ENCODE results near the gene TTC39C.

Gene TTC39C

DNA sequence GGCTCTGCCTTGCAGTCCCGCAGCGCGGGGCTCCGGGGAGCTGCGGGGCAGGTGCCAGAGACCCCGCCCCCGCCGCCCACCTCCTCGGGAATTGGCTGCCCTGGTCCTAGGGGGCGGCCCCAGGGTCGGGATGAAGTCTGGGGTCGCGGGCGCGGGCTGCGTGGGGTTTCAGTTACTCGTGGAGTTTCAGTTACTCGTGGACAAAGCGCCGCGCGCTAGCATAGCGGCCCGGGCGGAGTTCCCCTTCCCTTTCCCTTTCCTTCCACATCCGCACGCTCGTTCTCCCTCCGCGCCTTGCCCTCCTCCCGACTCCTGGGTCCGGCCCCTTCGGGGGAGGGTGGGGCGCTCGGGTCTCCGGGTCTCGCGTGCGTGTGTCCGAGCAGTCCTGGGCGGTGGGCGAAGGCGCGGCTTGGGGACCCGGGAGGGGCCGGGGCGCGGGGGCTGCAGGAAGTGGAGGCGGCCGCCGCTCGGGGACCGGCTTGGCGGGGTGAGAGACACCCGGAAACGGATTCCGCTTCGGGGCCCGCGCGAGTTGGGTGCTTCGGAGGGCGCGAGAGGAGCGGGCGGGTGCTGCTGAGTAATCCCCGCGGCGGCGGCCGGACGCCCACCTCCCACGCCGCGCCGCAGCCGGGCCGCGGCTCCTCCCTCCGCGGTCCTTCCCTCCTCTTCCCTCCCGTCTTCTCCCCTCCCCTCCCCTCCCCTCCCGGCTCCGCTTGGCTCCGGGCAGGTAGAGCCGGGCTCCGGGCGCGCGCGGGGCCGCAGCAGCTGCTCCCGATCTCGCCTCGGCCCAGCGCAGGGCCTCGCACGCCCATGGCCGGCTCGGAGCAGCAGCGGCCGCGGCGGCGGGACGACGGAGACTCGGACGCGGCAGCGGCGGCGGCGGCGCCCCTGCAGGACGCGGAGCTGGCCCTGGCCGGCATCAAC lies at the start of gene TTC39C:
Gene TTC39C, plus strand, starts transcription at position 693 of the 924 bp plus-strand sequence. Its CDS starts 118 bp downstream, at position 811.
- DNase-seq (ENCODE audit: low read depth, low spot score), result peak; percentile 69

DNA sequence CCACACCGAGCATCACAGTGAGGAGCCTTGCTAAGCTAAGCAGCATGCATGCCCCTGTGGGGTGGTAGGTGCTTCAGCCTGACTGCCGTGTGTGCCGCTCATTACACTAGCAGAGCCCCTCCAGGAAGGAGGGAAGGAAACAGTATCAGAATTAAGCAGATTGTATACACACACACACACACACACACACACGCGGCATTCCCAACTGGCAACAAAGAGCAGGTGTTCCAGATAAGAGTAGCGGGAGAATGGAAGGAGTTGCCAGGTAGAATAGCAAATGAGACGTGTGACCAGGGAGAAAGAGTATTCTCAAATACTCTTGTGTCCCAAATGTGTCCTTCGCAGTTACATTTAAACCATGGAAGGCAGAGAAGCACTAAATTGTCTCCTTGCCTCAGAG lies 47.6 kb upstream of the TTC39C start:
- DNase-seq (ENCODE audit: low read depth, low spot score), result no peak

DNA sequence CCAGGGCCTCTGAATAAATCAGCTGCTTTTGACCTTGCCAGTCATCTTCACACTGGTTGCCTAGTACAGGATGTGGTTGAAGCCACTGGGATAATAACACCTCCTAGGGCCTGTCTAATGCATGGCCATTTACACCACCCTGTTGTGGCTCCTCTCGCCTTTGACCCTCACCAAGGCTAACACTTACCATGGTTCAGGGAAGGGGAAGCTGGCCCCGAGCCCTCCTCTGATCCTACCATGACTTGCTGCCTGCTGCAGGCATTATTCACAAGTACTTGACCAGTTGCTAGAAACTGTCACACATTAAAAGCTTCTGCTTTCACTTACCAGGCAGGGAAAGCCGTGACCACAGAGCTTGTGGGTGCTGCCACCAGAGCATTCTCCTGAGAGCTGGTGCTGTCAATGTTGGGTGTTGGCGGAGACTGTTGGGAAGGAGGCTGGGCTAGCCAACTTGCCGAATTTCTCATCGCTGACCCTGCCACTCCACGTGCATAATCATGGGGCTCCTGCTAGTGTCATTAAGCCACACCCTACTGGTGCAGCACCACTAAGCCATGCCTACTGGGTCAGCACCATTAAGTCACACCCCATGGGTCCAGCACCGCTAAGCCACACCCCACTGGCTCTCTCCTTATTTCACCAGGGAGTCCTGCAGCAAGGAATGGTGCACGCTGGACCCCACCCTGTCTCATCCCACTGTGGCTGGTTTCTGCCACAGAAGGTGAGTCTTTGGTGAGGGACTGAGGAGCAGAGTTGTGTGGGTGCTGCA lies 47.0 kb upstream of the TTC39C start:
- no peak for DNase-seq (ENCODE audit: low read depth, low spot score)

DNA sequence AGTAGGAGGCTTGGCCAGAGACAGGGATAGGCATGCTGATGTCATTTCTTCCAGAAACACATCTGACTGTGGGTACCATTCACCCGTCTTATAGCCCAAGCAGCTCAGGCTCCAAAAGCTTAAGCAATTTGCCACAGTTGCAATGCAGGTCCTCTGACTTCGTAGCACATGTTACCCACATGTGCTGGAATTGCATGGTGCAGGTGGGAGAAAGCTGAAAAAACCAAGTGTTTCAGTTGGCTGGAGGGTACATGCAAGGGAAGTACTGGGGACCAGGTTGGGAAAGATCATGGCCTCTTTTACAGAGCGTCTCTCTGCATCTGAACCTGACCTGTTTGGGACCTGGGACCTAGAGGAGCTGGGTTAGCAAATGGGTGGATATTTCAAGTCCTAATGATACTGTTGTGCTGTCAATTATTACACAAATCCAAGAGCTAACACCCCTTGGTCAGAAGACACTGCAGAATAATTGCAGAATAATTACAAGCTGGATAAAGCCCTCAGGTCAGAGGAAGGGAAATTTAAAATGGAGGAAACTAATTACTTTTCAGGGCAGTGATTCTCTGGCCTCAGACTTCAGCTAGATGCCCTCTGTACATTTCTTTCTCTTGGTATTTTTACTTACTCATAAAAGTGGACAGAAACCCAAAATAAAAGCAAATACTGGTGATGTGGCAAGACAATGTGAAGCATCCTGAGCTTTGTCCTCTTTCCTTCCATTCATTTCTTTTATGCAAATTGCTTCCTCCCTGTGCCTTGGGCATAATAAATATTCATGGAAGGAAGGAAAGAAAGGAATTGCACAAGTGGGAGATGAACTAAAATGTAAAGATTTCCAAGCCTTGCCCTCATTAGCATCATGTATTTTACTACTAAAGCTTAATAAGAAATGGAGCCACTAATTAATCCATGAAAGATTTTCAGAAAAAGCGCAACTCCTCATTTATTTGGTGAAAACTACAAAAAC lies 45.6 kb upstream of the TTC39C start:
- DNase-seq (ENCODE audit: low read depth, low spot score), result no peak

DNA sequence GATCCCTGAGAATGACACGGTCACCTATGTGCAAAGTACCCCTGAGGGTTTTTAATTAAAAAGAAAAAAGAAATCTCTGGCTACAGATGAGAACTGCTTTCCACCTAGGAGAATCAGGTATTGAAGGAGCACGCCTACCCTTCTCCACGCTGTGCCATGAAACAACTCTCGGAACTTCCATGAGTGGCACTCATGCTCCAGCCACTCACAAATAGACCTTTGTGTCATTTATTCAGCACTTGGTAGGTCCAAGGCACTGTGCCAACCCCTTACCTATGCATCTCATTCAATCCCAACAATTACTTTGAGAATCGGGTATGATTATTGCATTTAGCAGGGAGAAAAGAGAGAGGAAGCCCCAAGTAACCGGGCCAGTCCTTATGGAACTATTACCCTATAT lies 44.9 kb upstream of the TTC39C start:
- no peak for DNase-seq (ENCODE audit: low read depth, low spot score)

DNA sequence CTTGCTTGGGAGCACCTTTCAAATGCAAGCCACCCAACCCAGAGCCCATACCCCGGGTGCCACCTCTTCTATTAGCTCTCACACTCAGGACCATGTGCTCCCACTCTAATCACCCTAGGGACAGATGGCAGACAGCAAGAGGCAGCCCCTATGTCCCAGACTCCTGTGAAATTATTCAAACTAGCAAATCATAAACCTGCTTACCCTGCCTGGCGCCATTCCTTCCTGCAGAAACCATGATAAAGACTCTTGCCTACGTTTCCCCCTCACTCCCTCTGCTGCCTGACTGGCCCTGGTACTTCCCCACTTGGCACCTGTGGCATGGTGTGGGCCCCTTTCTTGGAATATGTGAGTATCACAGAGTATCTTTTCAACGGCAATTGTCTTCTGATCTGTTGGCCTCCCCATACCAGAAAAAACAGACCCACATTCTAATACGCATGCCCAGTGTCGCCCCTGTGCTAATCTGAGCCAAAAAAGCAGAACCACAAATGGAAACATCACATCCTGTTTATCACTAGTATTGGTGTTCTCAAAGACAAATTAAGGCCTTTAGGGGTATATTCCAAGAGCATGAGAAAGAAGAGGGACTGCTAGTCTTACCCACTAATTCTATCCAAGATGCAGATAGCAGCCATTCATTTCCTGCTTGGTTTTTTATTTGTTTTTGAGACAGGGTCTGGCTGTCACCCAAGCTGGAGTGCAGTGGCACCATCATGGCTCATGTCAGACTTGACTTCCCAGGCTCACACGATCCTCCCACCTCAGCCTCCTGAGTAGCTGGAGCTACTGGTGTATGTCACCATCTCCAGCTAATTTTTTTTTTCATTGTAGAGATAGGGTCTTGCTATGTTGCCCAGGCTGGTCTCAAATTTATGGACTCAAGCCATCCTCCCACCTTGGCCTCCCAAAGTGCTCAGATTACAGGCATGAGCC lies 44.1 kb upstream of the TTC39C start:
- DNase-seq (ENCODE audit: low read depth, low spot score), result no peak

DNA sequence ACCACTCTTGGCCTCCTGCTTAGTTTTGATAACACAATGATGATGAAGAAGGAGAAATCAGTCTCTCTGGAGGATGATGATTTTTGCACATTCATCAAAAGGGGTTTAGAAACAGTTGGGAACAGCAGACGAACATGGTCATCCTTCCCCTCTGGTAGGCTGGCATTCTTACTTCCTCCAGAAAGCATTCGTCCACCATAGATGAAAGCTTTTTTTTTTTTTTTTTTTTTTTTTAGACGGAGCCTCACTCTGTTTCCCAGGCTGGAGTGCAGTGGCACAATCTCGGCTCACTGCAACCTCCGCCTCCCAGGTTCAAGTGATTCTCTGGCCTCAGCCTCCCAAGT lies 43.5 kb upstream of the TTC39C start:
- DNase-seq (ENCODE audit: low read depth, low spot score), result no peak

DNA sequence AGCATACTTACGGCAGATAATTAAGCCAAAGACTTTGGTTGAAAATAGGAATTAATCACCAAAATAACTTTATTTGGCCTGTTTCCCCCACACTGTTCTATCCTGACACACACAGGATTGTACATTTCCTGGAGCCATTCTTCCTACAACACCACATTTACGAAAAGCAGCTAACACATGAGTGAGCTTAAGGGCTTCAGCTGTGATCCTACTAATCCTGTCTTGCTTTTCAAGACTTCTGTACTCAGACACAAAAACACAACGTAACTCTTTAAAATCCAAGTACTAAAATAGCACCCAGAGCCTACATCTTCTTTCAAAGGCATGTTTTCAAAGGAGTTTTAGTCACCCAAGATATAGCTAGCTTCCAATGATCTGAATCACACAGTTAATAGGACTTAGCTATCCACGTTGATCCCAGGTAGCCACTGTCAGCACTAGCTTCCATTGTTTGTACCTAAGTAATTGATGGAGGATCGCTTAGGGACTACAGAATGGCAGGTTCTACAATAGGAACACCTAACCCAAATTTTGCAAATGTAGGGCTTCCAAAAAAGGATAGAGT lies 42.8 kb upstream of the TTC39C start:
- DNase-seq (ENCODE audit: low read depth, low spot score), result no peak

DNA sequence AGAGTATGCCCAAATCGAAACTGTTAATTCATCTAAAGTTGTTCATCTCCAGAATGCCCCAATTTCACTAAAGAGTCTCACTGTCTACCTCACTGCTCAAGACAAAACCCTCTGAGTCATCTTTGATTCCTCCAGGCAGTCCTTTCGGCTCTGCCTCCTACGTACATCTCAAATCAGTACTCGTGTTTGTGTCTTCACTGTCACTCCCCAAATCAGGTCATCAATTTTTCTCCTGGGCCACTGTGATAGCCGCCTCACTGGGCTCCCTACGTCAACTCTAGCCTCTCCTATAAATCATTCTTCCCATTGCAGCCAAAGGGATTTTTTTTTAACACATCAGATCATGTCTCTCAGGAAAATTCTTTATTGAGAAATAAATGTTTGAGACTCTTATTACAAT lies 42.1 kb upstream of the TTC39C start:
- DNase-seq (ENCODE audit: low read depth, low spot score), result no peak

DNA sequence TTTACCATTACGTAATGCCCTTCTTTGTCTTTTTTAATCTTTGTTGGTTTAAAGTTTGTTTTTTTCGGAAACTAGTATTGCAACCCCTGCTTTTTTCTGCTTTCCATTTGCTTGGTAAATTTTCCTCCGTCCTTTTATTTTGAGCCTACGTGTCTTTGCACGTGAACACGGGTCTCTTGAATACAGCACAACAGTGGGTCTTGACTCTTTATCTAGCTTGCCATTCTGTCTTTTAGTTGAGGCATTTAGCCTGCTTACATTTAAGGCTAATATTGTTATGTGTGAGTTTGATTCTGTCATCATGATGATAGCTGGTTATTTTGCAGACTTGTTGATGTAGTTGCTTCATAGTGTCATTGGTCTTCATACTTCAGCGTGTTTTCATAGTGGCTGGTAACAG lies 37.5 kb upstream of the TTC39C start:
- no peak for DNase-seq (ENCODE audit: low read depth, low spot score)

DNA sequence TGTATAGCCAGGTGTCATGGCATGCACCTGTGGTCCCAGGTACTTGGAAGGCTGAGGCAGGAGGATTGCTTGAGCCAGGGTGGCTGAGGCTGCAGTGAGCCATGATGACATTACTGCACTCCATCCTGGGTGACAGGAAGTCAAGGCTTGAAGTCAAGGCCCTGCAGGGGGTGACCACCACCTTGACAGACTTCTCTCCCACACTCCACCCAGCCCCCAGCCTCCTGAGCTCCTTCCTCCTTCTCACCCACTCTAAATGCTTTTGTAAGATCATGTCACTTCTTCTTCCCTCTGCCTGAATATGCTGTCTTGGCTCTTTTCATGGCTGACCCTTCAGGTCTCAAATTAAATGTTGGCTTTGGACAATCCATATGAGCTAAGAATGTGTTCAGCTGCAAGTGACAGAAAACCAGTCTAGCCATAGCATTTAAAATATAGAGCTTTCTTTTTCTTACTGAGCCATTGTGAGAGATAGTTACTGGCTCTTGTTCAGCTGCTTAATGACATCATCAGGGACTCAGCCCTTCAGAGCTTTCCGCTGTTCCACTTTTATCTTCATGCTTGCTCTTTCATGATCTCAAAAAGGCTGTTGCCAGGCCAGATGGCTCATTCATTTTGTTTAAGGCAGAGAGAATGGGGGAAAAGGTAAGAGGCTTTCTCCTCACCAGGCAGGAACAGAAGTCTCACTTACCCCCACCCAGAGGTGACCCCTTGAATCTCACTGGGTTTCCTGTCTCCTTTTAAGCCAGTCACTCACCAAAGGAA lies 36.7 kb upstream of the TTC39C start:
- no peak for DNase-seq (ENCODE audit: low read depth, low spot score)

DNA sequence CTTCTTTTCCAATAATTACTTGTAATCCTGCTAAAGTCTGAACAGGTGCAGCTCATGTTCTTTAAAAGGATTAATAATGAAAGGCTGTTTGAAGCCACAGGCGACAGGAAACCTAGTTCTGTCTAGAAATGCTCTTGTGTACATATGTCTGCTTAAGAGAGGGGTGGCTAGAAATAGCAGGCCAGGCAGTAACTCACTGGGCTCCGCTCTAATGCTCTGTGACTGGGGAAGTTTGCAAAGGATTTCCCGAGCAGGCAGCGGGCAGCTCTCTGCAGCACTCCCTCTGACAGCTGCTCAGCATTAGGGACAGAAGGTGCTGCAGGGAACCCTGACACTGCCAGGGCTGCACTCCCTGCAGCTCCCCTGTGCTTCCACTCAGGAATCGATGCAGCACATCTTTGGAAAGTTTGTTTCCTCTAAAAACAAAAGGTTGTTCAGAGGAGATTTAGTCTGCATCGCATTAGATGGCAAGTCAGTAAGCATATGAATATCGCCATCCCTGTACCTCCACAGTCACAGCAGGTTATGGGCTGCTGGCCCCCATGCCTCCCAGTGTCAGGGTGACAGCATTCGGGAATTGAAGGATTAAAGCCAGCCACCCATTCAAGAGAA lies 33.1 kb upstream of the TTC39C start:
- no peak for DNase-seq (ENCODE audit: low read depth, low spot score)

DNA sequence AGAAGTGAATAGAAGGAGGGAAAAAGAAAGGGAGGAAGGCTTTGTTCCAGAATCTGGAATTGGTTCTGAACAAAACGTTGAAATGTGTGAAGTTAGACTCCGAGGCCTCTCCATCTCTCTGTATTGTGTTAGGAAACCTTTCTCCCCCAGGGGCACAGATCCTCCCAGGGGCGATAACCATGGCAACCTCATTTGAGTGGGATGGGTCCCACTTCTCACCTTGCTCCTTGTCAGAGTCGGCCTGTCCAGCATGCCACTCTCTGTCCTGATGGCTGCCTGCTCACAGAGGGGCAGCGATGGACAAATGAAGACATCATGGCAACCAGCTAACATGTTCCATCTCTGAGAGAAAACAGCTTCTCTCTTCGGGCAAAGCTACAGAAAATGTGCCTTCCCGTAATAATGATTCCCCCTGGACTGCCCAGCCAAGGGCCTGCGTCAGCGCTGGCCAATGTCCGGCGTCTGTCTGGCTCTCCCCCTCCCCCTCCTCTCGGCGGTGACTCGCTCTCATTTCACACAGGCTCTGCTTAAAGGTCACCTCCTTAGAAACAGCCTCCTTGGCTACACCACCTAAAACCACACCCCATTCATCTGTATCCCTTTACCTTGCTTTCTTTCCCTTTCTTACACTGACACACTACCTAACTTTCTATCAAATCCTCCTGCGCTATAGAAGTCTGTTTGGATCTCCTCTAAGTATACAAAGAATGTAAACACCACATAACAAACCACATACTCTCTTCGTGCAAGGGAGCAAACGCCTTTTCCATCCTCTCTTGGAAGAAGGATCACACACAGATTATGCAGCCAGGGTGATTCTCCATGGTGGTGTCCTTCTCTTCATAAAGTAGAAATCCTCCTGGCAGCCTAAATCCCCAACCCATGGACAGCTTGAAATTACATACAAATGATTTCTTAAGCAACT lies 32.1 kb upstream of the TTC39C start:
- no peak for DNase-seq (ENCODE audit: low read depth, low spot score)

DNA sequence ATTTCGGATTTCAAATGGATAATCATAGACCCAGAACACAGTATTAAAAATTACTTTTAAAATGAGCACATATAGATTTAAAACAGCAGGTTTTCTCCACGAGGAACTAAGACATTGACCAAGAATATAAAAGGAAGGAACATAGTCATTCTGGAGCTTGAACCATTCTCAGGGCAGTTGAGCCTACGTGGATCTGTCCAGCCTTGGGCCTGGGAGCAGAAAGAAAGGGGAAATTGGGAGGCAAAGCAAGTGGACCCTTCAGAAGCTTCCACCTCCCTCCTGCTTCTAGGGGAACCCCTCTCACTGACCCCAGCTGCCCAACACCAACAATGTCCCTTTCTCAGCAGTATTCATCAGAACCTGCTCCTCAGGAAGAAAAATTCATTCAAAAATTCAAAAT lies 31.4 kb upstream of the TTC39C start:
- no peak for DNase-seq (ENCODE audit: low read depth, low spot score)

DNA sequence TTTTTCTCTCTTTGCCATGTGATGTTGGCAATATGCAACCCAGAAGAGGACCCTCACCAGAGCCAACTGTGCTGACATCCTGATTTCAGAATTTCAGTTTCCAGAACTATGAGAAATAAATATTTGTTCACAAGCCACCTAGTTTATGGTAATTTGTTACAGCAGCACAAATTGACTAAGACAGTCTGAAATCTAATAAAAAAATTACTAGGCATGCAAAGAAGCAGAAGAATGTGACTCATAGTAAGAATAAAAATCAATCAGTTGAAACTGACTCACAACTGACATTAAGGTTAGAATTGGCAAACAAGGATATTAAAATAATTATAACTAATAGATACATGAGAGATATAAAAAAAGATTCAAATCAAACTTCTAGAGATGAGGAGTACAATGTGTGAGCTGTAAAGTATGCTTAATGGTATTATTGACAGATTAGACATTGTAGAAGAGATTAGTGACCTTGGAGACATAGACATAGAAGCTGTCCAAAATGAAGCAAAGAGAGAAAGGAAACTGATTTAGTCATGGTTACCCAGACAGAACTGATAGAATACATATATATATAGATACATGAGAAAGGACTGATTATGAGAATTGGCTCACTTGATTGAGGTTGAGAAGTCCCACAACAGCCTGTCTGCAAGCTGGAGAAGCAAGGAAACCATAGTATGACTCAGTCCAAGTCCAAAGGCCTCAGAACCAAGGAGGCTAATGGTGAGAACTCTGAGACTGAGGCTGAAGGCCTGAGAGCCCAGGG lies 27.8 kb upstream of the TTC39C start:
- no peak for DNase-seq (ENCODE audit: low read depth, low spot score)

DNA sequence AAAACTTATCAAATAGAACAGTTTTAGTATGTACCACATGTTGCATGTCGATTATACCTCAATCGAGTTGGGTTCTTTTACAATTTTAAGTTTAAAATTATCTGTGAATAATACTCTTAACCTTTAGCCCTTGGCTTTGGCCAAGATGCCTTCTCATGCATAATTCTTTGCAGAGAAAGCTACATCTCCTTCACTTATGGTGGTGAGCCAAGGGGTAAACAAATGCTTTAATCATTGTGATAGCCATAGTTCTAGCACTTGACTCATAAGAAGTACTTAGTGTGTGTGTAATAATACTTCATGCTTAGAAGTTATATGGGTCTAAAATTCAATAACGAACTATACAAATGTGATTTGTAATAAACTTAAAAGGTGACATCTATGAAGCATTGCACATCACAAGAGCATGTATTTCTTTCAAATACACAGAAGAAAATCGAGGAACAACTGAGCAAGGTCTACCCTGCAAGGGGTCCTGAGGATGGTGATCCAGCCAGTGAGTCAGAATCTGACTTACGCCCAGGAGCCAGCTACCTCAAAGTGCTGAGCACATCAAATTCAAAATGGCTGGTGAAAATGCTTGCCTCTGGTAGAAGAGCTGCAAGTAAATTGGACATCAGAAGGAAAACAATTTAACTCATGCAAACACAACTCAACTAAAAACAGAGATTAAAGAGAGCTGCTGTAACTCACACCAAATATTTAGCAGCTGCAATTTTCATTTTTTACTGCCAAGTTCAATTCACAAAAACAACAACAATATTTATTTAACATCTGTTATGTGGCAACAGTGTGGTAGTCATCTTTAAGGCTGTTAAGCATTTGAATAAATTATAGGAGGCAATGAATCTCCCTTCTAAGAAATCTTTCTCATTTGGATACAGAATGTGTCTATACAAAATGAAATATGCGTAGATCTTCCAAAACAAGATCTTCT lies 23.8 kb upstream of the TTC39C start:
- no peak for DNase-seq (ENCODE audit: low read depth, low spot score)
